ENCODE measurements around the gene PPIL1. TPM values are rescaled to one million over a fixed set of nuclear protein-coding genes. Genes with fewer than 3 reads are reported as not detected.

The PPIL1 gene
- total RNA-seq, 1 donor from 2014 or later: 36.6 TPM

GRCh38 chr6:36888654-36889481 lies 14.3 kb upstream of the PPIL1 start:
- TF ChIP-seq EZH2 (IDR thresholded peaks at IDR 0.05; ENCODE audit: insufficient read depth, low read length) (no peak), CTCF (IDR thresholded peaks at IDR 0.05; ENCODE audit: insufficient read depth, low read depth, low read length) (no peak)
- FAIRE-seq: no peak

GRCh38 chr6:36888115-36888643 lies 13.6 kb upstream of the PPIL1 start:
- H3K27me3 Mint-ChIP-seq (ENCODE audit: low read depth, unreplicated experiment): no peaks in the 10 kb centered on the region
- peaks cover 3% of the 10 kb centered on the region for H3K36me3 ChIP-seq (ENCODE audit: insufficient read depth, low read length)
- peaks cover 6% of the 10 kb centered on the region for H3K4me1 Mint-ChIP-seq (ENCODE audit: low read depth, unreplicated experiment)
- DNase-seq (ENCODE audit: low read depth) (no peak), FAIRE-seq (no peak)
- no peak overlapping the region for H3K27ac ChIP-seq (ENCODE audit: low read depth, low read length)
- no peak overlapping the region for H2AFZ ChIP-seq (ENCODE audit: low read depth, low read length)
- no peak overlapping the region for H3K27ac Mint-ChIP-seq (ENCODE audit: unreplicated experiment)
- peaks cover 15% of the 10 kb centered on the region for H4K20me1 ChIP-seq (ENCODE audit: insufficient read depth, low read length)
- H3K9me3 ChIP-seq (ENCODE audit: insufficient read depth, low read depth, low read length): no peaks in the 10 kb centered on the region
- no peak overlapping the region for H3K4me2 ChIP-seq (ENCODE audit: low read length)
- H3K79me2 ChIP-seq (ENCODE audit: insufficient read depth, low read length): peaks cover 50% of the 10 kb centered on the region
- peaks cover 7% of the 10 kb centered on the region for H3K4me1 ChIP-seq (ENCODE audit: insufficient read depth, low read length)
- H3K4me3 ChIP-seq (ENCODE audit: insufficient read depth, low read depth, low read length): no peak overlapping the region
- no peak for TF ChIP-seq CTCF (IDR thresholded peaks at IDR 0.05; ENCODE audit: insufficient read depth, low read depth, low read length)
- TF ChIP-seq EZH2 (IDR thresholded peaks at IDR 0.05; ENCODE audit: insufficient read depth, low read length): no peak
- H3K9me3 Mint-ChIP-seq (ENCODE audit: unreplicated experiment): no peaks in the 10 kb centered on the region
- no peak overlapping the region for H3K4me3 Mint-ChIP-seq (ENCODE audit: unreplicated experiment)
- H3K9ac ChIP-seq (ENCODE audit: low read length): no peak overlapping the region
- H3K36me3 Mint-ChIP-seq (ENCODE audit: low read depth, unreplicated experiment): peaks cover 9% of the 10 kb centered on the region
- no peaks in the 10 kb centered on the region for H3K27me3 ChIP-seq (ENCODE audit: insufficient read depth, low read length)

More at GRCh38 chr6:36888654-36889481, 14.3 kb upstream of the PPIL1 start:
- Histone ChIP-seq H3K9ac (ENCODE audit: low read length) (no peak overlapping the region), H3K79me2 (ENCODE audit: insufficient read depth, low read length) (peaks cover 50% of the 10 kb centered on the region), H3K27ac (ENCODE audit: low read depth, low read length) (no peak overlapping the region), H4K20me1 (ENCODE audit: insufficient read depth, low read length) (peaks cover 15% of the 10 kb centered on the region), H2AFZ (ENCODE audit: low read depth, low read length) (no peak overlapping the region), H3K9me3 (ENCODE audit: insufficient read depth, low read depth, low read length) (no peaks in the 10 kb centered on the region), H3K27me3 (ENCODE audit: insufficient read depth, low read length) (no peaks in the 10 kb centered on the region), H3K4me2 (ENCODE audit: low read length) (no peak overlapping the region), H3K36me3 (ENCODE audit: insufficient read depth, low read length) (peaks cover 3% of the 10 kb centered on the region), H3K4me3 (ENCODE audit: insufficient read depth, low read depth, low read length) (no peak overlapping the region), H3K4me1 (ENCODE audit: insufficient read depth, low read length) (peaks cover 7% of the 10 kb centered on the region)
- H3K9me3 Mint-ChIP-seq (ENCODE audit: unreplicated experiment): no peaks in the 10 kb centered on the region
- H3K4me1 Mint-ChIP-seq (ENCODE audit: low read depth, unreplicated experiment): peaks cover 6% of the 10 kb centered on the region
- no peaks in the 10 kb centered on the region for H3K27me3 Mint-ChIP-seq (ENCODE audit: low read depth, unreplicated experiment)
- DNase-seq (ENCODE audit: low read depth): no peak
- H3K27ac Mint-ChIP-seq (ENCODE audit: unreplicated experiment): no peak overlapping the region
- peaks cover 9% of the 10 kb centered on the region for H3K36me3 Mint-ChIP-seq (ENCODE audit: low read depth, unreplicated experiment)
- no peak overlapping the region for H3K4me3 Mint-ChIP-seq (ENCODE audit: unreplicated experiment)
